ENCODE data around the gene HLA-G.
"Not testable (repeated sequence)": the region's sequence is repeated elsewhere in the genome, so short reads cannot be mapped to it uniquely, and the experiment has no call there.

The HLA-G gene

DNA sequence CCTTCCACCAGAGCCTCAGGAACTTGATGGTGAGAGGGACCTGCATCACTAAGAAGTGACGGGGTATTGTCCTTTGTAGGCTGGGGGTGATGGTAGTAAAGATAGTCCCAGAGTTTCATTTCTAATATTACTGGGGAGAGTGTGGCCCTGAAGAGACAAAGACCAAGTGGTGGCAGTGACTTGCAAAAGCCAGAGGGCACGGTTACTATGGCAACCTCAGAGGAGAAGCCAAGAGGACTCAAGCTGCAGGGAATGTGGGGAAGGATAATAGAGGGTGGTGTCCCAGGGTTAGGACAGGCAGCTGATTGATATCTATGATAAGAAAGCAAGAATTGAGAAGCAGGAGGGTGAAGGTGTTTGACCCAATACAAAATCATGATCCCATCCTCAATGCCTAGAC lies 42.5 kb downstream of the HLA-G start:
- no peak for DNase-seq (ENCODE audit: low spot score)

DNA sequence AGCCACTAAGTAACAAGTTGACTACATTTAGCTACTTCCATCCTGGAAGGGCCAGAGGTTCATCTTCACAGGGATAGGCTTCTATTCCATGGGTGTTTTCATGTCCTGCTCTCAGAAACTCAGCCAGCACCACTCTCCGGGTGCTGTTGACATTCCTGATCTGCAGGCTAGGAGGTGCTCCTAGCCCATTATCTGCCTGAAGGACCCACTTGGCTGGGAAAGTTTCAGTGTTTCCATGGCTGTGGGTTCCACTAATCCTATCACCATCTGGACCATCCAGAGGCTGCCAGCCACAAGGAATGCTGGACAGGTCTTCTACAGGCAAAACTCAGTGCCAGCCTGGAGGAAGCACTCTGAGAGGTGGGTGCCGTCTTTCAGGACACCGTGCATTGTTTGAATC lies 45.2 kb downstream of the HLA-G start:
- no peak for DNase-seq (ENCODE audit: low spot score)

DNA sequence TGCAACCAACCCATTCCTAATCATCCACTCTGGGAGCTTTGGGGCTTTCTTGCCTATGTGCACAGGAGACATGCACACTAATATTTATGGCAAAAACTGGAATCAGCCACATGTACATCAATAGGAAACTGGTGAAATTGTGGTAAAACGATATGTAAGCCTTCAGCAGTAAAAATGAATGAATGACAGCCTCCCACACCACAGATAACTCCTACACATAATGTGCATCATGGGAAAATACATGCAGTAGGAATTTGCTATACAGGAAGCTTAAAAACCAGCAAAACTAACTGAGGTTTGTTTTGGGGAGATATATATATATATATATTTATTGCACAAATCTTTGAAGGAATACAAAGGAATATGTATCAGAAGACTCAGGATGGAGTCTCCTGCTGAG lies 47.6 kb downstream of the HLA-G start:
- no peak for DNase-seq (ENCODE audit: low spot score)

DNA sequence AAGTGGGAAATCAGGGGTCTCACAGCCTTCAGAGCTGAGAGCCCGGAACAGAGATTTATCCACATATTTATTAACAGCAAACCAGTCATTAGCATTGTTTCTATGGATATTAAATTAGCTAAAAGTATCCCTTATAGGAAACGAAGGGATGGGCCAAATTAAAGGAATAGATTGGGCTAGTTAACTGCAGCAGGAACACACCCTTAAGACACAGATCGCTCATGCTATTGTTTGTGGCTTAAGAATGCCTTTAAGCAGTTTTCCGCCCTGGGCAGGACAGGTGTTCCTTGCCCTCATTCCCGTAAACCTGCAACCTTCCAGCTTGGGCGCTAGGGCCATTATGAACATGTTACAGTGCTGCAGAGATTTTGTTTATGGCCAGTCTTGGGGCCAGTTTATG lies 48.1 kb downstream of the HLA-G start:
- DNase-seq (ENCODE audit: low spot score) = not testable (repeated sequence)
